Activated gamma-delta T cell treated with anti-CD3 and anti-CD28 coated beads, Interleukin-2, amount 50 U/mL, for 16 hours (primary cell): ENCODE data around the gene EXOSC1.
"Not testable (repeated sequence)": the region's sequence is repeated elsewhere in the genome, so short reads cannot be mapped to it uniquely, and the experiment has no call there.

Experiments used
- DNase-seq: peaks from one replicate; pipeline ENCODE4 v3.0.0-alpha.2; 2020; ENCODE audit warnings: low read depth

The EXOSC1 gene

GRCh38 chr10:97445722-97446639, at the start of gene EXOSC1, which contains the start of gene ZDHHC16:
EXOSC1 (minus strand) TSS chr10:97446006; CDS start chr10:97445985, 21 bp downstream.
ZDHHC16 (plus strand) TSS chr10:97446175; CDS start chr10:97451676, 5,501 bp downstream.
- DNase-seq: peak; percentile 87

GRCh38 chr10:97494863-97495506, 49.2 kb upstream of the EXOSC1 start:
- no peak for DNase-seq

- DNase-seq: no peak
These were observed 48.3 kb upstream of the EXOSC1 start for GRCh38 chr10:97494151-97494550.

- DNase-seq: no peak
These were observed 44.8 kb upstream of the EXOSC1 start for GRCh38 chr10:97490592-97490991.

DNA sequence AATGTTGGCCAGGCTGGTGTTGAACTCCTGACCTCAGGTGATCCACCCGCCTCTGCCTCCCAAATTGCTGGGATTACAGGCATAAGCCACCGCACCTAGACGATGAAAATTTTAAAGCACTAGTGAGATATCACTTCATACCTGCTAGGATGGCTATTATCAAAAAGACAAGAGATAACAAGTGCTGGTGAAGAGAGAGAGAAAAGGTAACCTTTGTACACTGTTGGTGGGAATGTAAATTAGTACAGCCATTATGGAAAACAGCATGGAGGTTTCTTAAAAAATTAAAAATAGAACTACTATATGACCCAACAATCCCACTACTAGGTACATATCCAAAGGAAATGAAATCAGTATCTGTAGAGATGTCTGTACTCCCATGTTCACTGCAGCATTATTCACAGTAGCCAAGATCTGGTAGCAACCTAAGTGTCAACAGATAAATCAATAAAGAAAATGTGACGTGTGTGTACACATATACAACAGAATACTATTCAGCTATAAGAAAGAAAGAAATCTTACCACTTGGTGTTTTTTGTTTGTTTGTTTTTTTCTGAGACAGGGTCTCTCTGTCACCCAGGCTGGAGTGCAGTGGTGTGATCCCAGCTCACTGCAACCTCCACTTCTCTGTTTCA, 40.0 kb upstream of the EXOSC1 start:
- DNase-seq: no peak

GRCh38 chr10:97483921-97484320, 38.1 kb upstream of the EXOSC1 start:
- DNase-seq: no peak

DNA sequence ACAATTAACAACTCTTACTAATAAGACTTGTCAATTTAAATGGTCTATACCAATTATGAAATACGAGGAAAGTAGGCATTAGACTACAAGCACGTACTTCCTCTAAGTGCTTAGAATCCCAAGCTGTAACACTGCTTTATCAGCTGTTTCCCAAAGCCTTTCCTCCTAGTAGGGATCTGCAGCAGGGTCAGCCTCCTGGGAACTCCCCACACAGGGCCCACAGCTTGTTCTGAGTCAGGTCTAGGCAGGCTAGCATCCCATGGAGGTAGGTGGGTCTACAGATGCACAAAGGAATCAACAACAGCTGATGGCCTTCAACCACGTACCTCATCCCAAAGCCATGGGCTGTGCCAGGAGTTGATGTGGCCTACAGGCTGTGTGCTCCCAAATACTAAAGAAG, 37.7 kb upstream of the EXOSC1 start:
- DNase-seq: no peak

- DNase-seq: no peak
These were observed 36.6 kb upstream of the EXOSC1 start for GRCh38 chr10:97482381-97482780.

- DNase-seq: no peak
These were observed 35.3 kb upstream of the EXOSC1 start for GRCh38 chr10:97481071-97481470.

- DNase-seq: no peak
These were observed 34.1 kb upstream of the EXOSC1 start for GRCh38 chr10:97479939-97480338.

DNA sequence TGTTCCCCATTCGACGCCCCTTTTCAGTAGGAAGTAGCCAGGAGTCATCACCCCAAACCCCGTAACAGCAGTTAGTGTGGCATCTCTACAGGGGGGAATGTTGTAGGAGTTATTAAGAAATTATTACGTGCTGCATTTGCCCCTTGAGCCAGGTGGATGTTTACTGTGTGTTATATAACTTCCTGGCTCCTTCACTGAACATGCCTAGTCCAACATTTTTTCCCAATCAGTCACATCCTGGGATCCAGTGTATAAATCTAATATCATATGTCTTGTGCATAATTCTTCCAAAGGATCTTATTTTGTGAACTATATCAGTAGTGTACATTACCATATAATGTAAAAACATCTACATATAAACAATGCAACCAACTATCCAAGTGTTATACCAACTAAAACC, 33.6 kb upstream of the EXOSC1 start:
- DNase-seq: not testable (repeated sequence)

- DNase-seq: no peak
These were observed 30.3 kb upstream of the EXOSC1 start for GRCh38 chr10:97475936-97476594.

DNA sequence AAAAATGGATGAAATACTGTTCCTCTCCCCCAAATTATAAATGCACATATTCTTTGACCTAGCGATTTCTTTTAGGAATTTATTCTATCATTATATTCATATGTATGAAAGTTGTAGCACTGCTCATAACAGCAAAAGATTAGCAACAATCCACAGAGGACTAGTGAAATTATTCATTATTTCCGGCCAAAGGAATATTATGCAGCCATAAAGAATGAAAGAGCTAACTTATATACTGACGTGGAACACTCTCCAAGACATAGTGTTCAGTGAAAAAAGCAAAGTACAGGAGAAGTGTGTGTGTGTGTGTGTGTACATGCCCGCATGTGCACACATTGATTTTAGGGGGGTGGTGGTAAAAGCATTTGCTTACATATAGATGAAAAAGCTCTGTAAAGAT, 29.1 kb upstream of the EXOSC1 start:
- DNase-seq: no peak

DNA sequence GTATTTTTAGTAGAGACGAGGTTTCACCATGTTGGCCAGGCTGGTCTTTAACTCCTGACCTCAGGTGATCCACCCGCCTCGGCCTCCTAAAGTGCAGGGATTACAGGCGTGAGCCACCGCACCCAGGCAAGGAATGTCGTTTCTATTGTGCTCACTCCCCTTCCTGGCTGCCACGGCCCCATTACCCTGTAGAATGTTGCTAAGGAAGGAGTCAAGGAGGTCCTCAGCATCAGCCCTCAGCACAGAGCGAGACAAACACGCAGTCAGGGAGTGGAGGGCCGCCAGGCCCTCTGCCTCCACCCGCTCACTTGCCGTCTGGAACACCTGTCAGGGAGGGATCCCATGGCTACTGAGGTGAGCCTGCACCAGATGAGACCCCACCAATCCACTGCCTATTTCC, 23.0 kb upstream of the EXOSC1 start:
- DNase-seq: not testable (repeated sequence)

DNA sequence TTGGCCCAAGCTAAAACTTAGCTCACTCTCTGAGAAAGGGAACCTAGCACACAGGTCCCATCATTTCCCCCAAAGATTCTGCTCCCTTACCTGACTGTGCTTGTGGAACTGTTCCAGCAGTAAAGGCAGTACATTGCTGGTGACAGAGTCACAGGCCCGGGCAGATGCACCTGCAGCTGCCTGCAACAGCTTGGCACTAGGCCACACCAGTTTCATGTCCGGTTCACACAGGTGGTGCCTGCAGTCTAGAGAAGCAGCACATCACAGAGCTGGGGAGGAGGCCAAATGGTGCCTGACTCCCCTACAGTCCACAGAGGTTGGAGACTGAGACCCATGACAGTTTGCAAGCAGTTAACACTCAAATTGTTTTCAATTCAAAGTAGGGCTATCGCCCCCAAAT, 22.4 kb upstream of the EXOSC1 start:
- no peak for DNase-seq

- DNase-seq: no peak
These were observed 20.9 kb upstream of the EXOSC1 start for GRCh38 chr10:97466755-97467154.

DNA sequence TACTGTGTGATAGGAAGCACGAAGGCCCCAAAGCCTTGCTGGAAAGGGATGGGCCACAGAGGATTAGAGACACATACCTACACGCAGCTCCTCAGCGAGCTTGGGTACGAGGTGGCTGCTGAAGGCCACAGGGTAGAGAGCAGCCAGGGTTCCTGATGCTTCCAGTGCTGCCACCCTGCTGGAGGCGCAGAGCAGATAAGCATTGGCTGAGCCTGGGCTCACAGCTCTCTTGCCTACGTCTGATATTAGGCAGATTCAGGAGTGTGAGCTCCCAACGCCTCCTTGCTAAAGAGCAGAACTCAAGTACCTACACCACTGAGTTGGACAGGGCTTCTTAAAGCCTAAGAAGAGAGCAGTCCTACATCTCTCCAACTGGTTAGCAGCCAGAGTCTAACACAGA, 20.2 kb upstream of the EXOSC1 start:
- DNase-seq: no peak

DNA sequence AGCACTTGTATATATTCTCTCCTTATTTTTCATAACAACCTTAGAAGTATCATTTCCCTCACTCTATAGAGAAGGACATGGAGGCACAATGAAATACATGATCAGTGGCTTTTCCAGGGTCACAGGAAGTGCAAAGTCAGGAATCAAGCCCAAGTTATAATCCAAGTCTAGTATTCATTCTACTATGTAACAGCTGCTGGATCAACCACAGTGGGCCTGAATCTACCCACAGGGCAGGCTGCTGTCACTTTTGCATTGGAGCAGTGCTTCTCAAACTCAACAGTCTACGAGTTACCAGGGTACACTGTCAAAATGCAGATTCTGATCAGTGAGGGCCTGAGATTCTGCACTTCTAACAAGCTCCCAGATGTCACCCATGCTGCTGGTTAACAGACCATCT, 18.4 kb upstream of the EXOSC1 start:
- DNase-seq: no peak

DNA sequence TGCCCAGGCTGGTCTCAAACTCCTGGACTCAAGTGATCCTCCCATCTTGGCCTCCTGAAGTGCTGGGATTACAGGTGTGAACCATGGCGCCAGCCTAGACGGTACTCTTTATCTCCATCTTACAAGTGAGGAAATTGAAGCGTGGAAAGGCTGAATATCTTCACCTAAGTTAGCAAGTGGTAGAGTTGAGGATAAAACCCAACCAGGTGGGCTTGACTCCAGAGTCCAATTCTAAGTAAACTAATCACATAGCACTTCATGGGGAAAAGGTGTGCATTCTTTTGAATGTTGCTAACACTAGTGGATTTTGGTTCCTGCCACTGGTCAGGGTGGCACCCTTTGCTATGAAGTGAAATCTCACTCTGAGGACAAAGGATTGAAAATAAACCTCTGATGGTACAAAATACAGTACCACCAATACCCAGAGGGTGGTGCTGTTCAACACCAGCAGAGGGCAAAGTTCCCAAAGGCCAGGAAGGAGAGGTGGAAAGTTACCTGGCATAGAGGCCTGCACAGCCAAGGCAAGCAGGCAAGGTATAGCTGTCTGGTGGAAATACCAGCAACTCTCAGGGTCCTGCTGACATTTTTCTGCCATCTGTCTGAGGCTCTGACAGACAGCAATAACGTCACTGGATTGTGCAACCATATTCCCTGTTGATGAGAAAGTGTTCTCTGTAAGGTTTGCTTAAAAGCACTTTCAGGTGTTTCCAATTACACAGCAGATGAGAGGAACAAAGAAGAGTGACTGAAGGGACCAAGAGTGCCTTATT, 17.7 kb upstream of the EXOSC1 start:
- DNase-seq: peak; percentile 20

- DNase-seq: no peak
These were observed 16.5 kb upstream of the EXOSC1 start for GRCh38 chr10:97462309-97462708.

- no peak for DNase-seq
These were observed 14.1 kb upstream of the EXOSC1 start for GRCh38 chr10:97459933-97460332.
